Amniotic stem cell (primary cell): ENCODE results near the gene TNNT2.

Source experiments
- DNase-seq: peaks from one replicate; lab custom pipeline; 2025; lab: John Stamatoyannopoulos, UW

Gene TNNT2

DNA sequence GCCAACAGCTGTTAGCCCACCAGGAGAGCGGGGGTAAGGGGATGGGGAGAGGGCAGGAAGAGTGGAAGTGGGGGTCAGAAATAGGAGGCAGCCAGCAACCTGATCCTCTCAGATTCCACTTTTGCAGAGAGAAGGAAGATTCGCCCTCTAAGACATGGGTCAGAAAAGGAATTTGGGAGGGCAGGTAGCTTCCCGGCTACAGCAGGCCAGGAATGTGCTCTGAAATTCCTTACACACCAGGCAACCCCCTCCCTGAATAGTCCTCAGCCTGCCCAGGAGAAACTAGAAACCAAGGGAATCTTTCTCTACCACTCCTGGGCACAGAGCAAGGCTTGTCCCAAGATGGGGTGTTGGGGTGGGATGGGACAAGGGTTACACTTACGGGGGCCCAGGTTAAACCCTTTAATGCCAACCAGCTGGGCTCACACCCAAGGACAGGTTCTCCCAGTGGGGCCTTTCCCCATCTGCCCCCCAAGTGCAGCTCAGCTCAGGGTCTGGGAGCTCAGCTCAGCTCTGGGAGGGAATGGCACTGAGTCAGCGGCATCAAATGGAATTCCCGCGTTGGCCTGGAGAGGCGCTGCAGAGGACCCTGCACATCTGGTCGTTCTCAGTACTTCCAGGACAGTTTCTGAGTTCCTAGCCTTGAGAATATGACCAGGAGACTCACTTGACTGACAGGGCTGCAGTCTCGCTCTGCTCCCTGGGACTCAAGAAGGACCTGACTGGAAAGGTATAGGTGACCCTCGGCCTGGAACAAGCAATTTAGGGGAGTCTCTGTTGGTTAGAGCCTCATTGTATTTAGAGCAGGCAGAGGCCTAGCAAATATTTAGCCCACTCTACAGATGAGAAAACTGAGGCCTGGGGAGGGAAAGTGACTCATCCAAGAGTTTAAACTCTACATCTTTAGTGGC lies 761 bp downstream of the TNNT2 start:
- peak; percentile 4 for DNase-seq

DNA sequence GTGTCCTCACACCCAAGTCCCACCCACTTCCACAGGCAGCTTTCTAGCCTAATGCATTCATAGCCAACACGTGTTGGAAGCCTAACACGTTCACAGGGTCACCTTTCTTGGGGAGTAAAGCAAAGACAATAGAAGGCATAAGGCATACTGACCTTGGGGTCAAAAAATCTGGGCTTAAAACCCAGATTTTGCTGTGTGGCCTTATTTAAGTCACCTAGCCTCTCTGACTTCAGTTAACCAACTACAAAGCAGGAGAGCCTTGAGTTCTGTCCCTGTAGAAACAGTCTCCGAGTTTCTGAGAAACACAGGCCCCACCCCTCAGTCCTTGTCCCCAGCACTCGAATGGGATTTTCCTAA lies 1.4 kb downstream of the TNNT2 start:
- no peak for DNase-seq

DNA sequence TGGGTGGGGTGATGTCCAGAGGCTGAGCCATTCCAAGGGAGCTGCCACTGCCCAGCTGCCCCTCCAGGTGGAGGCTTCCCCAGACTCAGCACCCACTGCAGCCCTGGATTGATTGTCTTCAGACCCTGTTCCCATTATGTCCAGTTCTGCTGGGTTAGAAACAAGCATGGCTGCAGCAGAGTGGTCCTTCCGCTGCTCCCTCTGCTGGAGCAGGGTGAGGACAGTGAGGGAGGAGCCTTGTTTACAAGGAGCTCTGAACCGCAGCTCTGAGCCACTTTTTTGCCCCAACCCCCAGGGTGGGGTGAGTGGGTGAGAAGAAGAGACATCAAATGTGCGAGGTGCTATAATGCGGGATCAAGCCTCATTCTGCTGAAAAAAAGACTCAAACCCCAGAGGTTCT lies 2.3 kb downstream of the TNNT2 start:
- no peak for DNase-seq

DNA sequence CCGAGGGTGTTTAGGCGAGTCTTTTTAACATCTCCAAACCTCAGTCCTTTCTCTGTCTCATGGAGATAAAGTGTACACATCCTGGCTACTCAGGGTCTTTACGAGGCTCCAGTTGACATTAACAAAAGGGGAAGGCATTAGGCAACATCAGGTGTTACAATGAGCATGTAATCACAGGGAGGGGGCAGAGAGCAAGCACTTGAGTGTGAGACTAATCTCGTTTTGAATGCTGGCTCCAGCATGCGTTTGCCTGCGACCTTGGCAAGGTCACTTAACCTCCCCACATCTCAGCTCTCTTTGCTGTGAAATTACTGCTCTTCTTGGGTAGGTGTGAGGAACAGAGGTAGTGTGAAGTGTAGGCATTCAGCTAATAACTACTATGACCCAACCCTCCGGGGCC lies 3.1 kb downstream of the TNNT2 start:
- no peak for DNase-seq

DNA sequence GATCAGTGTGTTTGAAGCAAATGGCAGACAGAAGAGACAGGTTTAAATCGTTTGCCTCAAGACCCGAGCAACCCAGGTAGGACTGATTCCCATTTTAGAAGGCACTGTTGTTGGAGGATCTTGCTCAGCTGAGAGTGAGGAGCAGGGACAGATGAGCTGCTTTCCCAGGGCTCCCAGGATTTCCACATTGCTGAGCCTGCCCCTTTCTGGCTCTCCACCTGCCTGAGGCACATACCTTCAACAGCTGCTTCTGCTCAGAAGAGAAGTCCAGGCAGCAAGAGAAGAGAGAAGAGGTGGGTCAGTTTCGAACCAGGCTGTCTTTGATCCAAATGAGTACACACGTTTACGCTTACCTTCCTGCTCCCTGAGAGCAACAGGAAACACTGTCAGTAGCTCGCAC lies 5.7 kb downstream of the TNNT2 start:
- DNase-seq: no peak

DNA sequence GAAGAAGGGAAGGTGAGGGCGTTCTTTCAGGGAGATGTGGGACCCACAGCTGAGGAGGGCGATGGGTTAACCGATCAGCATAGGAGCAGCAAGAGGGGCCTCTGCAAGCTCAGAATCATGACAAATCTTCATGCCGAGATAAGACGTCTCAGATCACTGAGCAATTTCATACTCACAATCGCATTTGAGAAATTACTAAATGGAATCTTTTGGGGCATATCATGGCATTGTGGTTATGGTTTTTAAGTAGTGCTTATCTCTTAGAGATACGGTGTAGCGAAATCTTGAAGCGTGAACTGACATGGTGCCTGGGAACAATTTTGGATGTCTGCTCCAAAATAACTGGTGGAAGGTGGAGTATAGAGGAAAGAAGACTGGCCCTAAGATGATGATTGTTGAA lies 6.2 kb downstream of the TNNT2 start:
- no peak for DNase-seq

DNA sequence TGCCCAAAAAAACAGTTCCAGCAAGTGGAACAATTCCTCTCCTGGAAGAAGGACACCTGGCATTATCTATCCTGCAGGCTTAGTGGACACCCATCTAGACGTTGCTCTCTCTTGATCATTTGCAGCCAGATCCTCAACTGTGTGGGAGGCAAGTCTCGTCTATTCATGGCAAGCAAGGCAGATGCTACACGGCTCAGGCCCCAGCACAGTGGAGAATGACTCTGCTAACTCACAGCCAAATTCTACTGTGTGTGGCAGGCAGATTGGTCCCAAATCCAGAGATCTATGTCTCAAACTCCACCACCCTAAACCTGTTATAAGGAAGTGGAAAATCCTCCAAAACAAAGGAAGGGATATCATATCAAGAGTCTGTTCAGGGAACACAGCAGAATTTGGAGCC lies 7.0 kb downstream of the TNNT2 start:
- DNase-seq: no peak

DNA sequence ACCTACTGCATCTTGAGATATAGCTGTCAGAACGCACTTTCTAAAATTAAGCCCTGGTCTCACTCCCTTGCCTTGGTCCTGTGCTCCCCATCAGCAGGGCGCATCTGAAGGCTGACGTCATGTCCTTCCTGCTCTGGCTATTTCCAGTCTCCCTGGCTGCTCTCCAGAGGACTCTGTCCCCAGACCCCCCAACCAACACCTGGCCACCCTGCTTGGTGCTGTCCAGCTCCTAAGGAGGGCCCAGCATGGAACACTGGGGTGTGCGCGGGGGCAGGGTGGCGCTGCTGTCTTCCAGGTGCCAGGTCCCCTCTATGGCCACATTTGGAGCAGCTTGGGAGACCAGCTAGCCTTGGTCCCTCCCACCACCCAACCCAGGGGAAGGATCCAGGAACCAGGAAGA lies 8.3 kb downstream of the TNNT2 start:
- DNase-seq: no peak

DNA sequence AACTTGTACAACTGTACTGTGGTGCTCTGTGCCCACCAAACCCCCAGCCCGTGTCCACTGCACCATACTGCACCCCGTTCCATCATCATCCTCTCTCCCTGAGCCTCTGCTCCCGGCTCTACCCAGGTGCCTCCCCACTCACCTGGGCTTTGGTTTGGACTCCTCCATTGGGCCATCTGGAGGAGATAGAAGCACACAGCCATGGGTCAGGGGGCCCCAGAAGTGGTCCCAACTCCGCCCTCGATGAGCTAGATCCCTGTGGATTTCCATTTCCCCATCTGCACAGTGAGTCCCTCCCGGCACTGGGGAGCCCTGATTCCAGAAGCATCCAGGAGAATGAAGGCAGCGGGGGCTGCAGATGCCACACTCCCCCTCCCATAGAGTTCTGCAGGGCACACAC lies 10.8 kb downstream of the TNNT2 start:
- no peak for DNase-seq

DNA sequence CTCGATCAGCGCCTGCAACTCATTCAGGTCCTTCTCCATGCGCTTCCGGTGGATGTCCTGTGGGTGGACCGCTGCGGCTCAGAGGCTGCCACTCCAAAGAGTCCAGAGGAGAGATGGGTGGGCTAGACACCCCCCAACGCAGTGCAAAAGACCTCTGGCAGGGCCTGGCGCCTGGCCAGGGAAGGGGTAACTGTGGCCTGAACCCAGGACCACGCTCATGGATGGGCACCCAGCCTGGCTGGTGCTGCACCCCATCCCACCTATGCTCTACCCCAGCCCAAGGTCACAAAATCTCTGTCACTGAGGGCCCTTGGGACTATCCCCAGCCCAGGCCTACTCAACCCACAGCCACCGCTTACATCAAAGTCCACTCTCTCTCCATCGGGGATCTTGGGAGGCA lies 12.2 kb downstream of the TNNT2 start:
- DNase-seq: no peak

DNA sequence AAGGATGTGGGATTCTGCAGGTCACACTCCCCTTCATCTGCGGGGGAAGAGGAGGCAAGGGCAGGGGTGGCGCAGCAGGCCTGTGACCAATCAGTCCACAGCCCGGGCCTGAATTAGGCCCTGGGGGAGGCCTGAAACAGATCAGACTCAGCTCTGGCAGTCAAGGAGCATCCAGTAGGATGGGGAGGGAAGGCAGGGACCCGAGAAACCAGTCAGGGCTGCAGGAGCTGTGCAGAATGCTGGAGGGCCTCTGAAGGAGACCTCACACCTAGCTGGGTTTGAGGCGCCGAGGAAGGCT lies 12.7 kb downstream of the TNNT2 start:
- DNase-seq: no peak

DNA sequence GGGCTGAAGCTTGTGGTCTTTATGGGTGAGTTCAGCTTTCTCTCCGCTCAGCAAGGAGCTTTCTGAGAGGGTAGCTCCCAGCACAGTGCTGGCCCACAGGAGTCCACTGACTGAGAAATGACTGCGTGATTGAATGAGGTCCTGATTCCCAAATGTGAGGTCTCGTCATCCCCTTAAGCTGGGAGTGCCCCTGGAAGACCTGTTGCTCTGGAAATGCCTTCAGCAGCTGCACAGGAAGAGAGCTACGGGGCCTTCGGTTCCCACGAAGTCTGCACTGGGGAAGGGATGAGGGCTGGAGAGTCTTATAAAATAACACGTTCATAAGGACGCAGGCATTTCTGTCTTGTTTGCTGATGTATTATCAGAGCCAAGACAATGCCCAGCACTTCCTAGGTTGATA lies 14.0 kb downstream of the TNNT2 start:
- DNase-seq: no peak

DNA sequence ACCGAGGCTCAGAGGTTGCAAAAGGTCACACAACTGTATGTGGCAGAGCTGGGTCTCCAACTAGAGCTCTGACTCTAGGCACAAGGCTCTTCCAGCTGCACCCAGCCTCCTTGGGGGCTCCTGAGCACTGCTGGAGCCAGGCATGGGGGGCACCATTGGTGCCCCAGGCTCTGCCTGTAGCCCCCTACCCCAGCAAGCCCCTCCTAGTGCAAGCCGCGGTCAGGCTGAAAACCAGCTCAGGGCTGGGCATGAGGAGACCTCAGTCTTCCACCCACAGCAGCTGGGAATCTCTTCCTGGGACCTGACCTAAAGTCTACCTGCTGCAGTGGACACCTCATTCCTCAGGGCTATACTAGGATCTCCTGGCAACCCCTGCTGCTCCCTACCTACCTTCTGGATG lies 14.6 kb downstream of the TNNT2 start:
- no peak for DNase-seq

DNA sequence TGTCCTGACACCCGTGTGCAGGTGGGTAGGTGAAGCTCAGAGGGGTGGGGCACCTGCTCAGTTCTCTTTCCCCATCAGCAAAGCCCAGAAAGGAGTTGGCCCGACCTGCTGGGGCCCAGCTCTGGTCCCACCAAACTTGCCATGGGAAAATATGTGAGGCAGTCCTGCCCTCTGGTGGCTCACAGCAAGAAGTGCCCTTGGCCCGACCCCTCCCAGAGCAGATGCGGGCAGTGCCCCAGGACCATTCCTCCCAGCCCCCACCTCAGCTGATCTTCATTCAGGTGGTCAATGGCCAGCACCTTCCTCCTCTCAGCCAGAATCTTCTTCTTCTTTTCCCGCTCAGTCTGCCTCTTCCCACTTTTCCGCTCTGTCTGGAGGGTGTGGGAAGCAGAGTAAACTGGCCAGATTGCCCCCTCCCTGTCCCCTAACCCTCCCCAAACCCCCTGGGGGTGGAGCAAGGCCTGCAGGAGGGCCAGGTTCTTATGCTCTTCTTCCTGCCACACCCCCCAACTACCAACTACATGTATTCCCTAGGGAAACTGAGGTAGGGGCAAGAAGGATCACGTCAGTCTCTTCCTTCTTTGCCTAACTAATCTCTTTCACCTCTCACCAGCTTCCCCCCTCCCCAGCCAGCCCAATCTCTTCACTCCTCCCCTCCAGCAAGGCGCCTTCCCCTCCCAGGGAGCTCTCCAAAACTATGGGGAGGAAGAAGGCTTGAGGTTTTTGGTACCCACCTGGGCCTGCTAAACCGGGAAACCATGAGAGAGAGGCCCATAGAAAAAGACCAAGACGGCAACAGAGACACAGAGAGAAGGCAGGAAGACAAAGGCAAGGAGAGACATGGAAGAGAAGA lies 15.6 kb downstream of the TNNT2 start:
- no peak for DNase-seq

DNA sequence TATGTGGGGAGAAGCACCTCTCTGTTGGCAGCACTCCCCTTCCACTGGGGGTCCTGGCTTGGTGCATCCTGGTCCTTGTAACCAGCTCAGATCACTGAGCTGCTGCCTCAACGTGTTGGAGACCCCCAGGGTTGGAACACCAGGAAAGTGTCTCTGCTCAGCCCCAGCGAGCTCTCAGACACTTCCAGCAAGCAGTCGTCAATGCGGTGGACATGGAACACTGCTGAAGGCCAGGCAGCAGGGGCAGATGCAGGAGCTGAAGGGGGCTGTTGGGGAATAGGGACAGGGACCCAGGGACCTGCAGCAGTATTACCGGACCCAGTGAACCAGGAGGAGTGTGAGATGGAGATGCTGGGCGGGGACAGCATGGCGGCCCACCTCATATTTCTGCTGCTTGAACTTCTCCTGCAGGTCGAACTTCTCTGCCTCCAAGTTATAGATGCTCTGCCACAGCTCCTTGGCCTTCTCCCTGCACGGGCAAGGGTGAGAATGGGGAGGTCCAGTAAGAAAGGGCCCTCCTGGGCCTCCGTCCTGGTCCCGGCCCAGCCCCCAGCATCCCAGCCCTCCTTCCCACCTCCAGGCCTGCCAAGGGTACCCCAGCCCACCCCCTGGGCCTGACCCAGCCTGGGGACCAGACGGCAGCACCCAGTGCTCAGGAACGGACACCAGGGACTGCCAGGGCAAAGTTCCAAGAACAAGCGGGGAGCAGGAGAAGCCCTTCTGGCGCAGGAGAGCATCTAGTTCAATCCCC lies 16.4 kb downstream of the TNNT2 start:
- DNase-seq: no peak

DNA sequence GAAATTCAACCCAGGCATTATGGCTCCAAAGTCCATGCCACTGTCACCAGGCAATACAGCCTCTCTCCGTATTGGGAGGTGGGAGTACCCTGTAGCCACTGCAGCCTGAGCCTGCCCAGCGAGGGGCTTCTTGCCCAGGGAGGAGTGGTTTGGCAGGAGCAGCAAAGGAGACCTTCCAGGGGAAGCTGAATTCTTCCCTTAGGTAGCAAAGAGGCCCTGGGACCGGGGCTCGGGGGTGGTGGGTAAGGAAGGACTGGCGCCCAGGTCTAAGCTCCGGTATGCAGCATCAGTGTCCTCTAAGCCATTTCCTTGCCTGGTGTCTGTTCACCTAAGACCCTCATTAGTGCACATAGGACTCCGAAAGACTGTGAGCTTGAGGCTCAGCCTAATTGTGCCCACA lies 17.0 kb downstream of the TNNT2 start:
- DNase-seq: no peak

DNA sequence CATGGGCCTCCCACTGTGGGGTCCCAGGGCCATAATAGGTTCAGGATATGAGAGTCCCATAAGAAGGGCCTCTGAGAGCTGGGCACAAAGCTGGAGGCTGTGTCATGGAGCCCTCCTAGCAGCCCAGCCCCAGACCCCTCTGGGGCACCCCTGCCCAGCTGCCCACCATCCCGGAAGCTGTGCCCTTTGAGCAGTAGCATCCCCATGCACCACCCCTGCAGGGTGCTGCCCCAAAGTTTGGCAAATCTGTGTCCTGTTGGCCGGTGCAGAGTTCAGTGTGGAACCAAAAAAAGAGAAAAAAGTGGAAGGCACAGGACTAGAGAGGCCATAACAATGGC lies 17.6 kb downstream of the TNNT2 start:
- no peak for DNase-seq

DNA sequence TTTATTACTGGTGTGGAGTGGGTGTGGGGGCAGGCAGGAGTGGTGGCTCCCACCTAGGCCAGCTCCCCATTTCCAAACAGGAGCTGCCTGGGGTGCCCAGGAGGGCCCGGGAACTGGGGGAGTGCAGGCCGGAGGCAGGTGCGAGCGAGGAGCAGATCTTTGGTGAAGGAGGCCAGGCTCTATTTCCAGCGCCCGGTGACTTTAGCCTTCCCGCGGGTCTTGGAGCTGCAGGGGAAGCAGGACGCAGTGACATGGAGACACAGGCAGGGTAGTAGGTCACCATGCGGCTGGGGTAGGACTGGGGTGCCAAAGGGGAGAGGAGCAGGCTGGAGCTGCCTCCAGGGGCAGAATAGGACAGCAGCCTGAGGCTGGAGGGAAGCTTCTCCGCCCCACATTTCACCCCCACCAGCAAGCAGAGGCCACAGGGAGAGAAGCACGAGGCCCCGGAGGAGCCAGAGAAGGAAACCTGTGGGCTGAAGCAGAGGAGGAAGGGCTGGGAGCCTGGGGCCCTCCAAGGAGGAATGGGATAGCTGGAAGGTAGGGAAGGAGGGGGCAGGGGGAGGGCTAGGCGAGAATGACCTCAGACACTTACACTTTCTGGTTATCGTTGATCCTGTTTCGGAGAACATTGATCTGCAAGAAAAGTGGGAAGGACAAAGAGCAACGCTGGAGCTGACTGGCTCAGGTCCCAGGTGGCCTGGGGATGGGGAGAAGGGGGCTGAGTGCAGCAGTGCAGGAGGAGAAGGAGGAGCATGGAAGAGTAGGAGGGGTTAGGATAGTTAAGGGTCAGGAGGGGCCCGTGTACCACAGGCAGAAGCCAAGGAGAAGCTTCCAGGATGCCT lies 18.2 kb downstream of the TNNT2 start:
- no peak for DNase-seq

DNA sequence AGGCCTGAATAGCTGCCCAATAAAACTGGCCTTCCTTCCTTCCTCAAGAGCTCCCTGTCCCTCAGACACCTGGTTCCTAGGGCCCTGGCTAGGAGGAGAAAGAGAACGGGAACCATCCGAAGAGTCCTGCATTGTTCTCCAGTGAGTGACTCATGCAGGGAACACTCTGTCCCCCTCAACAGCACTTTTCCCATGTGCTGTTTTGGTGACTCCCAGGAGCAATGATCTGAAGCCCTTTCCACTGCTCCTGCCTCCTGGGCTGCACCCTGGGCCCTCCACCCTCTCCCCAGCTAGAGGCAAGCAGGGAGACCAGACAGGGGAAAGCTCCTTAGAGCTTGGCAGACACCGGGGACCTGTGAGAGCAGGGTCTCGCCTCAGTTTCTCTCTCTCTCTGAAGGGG lies 18.9 kb downstream of the TNNT2 start:
- DNase-seq: no peak

DNA sequence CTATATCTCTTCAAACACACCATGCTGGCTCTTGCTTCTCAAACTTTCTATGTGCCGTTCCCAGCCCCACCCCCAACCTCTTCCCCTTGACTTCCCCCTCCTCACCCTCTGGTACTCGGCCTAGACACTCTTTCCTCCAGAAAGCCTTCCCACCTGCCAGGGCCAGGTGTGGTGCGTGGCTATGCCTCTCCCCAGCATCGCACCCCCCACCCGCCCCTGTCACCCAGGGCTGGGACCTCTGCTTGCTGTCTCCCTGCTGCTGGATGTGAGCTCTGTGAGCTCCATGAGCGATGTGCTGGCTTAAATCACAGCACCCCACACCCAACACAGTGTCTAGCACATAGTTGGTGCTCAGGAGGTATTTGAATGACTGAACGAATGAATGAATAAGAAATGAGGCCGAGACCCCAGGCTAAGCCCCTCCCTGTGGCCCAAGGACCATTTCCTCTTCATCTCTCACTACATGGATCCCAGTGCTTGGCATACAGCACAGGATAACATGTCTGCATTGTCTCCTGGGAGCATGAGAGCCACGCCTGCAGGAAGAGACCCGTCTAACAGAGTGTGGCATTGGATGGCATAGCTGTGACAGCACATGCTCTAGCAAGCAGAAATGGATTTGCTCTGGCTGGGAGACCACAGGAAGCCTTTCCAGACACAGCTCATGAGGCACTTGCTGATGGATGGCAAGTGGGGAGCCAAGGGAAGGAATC lies 19.7 kb downstream of the TNNT2 start:
- no peak for DNase-seq

DNA sequence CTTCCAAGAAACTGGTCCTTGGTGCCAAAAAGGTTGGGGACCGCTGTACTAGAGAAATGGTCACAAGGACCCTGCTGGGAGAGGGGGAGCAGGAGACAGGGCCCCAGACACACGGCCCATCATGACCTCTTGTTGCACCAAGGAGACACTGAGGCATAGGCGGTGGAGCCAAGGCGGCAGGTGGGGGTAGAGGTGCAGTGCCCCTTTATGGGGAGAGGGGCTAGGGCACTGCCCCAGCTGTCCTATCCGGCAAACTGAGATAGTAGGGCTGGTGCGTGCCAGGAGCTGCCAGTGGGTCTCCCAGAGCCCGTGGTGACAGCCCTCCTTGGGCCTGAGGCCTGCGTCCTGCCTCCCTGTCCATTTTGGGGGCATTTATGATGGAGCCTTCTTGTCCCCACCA lies 20.3 kb downstream of the TNNT2 start:
- DNase-seq: no peak
